CD8-positive, alpha-beta memory T cell (primary cell): ENCODE measurements around the gene RTN3. TPM values are rescaled to one million over a fixed set of nuclear protein-coding genes. Genes with fewer than 3 reads are reported as not detected.
"Not testable (repeated sequence)": the region's sequence is repeated elsewhere in the genome, so short reads cannot be mapped to it uniquely, and the experiment has no call there.

Source experiments
- CTCF ChIA-PET: fragments of 350-600 bp; sonication (Branson Sonifier 250); formaldehyde crosslinking; loops from one replicate; lab custom pipeline; 2021; ENCODE audit warnings: antibody characterized with exemption; lab: Charles Lee
- POLR2A ChIA-PET: fragments of 350-600 bp; sonication (Branson Sonifier 250); formaldehyde crosslinking; loops from one replicate; lab custom pipeline; 2021; ENCODE audit warnings: antibody characterized with exemption; lab: Charles Lee
- DNase-seq, 5 donors: peaks; one replicate each; pipeline versions ENCODE4 v3.0.0 to v3.0.0-alpha.2; 2020 to 2022; ENCODE audit warnings: mixed read lengths in 1 of 5
- H3K27ac ChIP-seq: one replicate; pipeline ENCODE4 v1.7.0; 2013; ENCODE audit warnings: low read depth, mild to moderate bottlenecking, low read length, moderate library complexity
- H3K27me3 ChIP-seq: 2 replicates; pipeline ENCODE4 v1.7.0; 2013; ENCODE audit warnings: low read length, mild to moderate bottlenecking; ENCODE audit not compliant: insufficient read depth, poor library complexity, severe bottlenecking
- H3K36me3 ChIP-seq: 2 replicates; pipeline ENCODE4 v1.7.0; 2013; ENCODE audit warnings: mild to moderate bottlenecking, low read length, moderate library complexity; ENCODE audit not compliant: insufficient read depth
- H3K4me1 ChIP-seq: 2 replicates; pipeline ENCODE4 v1.7.0; 2013; ENCODE audit warnings: mild to moderate bottlenecking, low read length, moderate library complexity; ENCODE audit not compliant: insufficient read depth
- H3K4me3 ChIP-seq: 2 replicates; pipeline ENCODE4 v1.7.0; 2013; ENCODE audit warnings: mild to moderate bottlenecking, low read length
- H3K9me3 ChIP-seq: 2 replicates; pipeline ENCODE4 v1.7.0; 2013; ENCODE audit warnings: mild to moderate bottlenecking, low read length
- H3K27ac Mint-ChIP-seq, 8 donors: one replicate each; pipeline ENCODE4 v1.8.0; 2020 to 2021; ENCODE audit warnings: mixed read lengths in 8 of 8, mild to moderate bottlenecking in 6 of 8, inconsistent platforms in 3 of 8, moderate library complexity in 3 of 8
- H3K27me3 Mint-ChIP-seq, 2 donors: one replicate each; pipeline ENCODE4 v1.8.0; 2020 to 2021; ENCODE audit warnings: mixed read lengths in 2 of 2, mild to moderate bottlenecking in 1 of 2, moderate library complexity in 1 of 2
- H3K36me3 Mint-ChIP-seq, 3 donors: one replicate each; pipeline ENCODE4 v1.8.0; 2020 to 2021; ENCODE audit warnings: mixed read lengths in 3 of 3, inconsistent platforms in 1 of 3, mild to moderate bottlenecking in 1 of 3
- H3K4me1 Mint-ChIP-seq, 3 donors: one replicate each; pipeline ENCODE4 v1.8.0; 2020 to 2021; ENCODE audit warnings: mixed read lengths in 3 of 3, inconsistent platforms in 1 of 3, mild to moderate bottlenecking in 1 of 3
- H3K4me3 Mint-ChIP-seq, 7 donors: one replicate each; pipeline ENCODE4 v1.8.0; 2020 to 2021; ENCODE audit warnings: mixed read lengths in 7 of 7, mild to moderate bottlenecking in 6 of 7, moderate library complexity in 4 of 7, inconsistent platforms in 2 of 7
- H3K9me3 Mint-ChIP-seq, 5 donors: one replicate each; pipeline ENCODE4 v1.8.0; 2020 to 2022; ENCODE audit warnings: mixed read lengths in 5 of 5, mild to moderate bottlenecking in 3 of 5, moderate library complexity in 2 of 5, inconsistent platforms in 1 of 5
- polyA plus RNA-seq: library from polyadenylated mRNA; unstranded; fragments of 300-500 nt; fragmentation: Illumina TruSeq; gene quantifications from one replicate; pipeline ENCODE4 v1.2.3, GENCODE V29; 2021
- total RNA-seq, 2 experiments: library from RNA; stranded (reverse); gene quantifications; one replicate each; pipeline ENCODE4 v1.2.3, GENCODE V29; 2021

RTN3 gene
- total and polyA plus RNA-seq, 3 experiments from 2014 or later = 46.5 to 48.5 (median 48.4) TPM

DNA sequence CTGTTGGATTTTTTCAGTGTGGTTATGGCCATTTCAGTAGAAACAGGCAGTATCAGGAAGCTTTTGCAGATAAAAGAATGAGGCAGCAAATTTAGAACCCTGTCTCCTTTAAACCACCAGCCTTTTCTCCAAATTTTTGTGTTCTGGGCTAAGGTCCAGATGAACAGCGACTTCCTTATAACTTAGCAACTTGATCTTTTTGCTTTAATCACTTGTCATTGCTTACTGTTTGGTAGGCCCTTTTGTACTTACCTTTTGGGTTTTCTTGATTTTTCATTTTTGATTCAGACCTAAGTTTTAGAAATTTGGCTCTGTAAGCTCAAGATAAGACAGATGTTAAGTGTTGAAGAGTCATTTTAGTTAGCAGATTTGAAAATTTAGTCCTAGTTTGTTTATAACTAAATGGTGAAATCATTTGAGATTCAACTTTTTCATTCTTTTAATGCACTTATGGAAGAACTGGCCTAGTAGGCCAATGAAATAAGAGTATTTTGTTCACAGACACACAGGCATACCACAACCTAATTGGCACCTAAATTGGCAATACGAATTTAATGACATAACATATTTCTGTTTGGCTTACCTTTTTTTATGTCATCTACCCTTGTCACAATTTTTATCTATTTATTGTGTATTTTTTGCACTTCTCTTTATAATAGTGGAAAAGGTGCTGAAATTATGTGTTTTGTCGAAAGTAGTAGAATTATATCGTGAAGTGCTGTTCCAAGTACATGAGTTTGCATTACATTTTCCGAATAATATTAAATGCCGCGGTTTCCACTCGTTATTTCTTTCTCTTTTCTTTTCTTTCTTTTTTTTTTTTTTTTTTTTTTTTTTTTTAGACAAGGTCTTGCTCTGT lies 2.1 kb downstream of the RTN3 start:
- ChIA-PET POLR2A (interaction anchor here (2.5 kb wide), 1 partner anchor 13 kb away, joined by 19 read pairs; the partner anchor contains the start of gene ATL3), CTCF (interaction anchor here (0.9 to 1.4 kb wide), 3 partner anchors 18 to 204 kb away, joined by 3 to 4 read pairs (median 3); no protein-coding TSS in a partner anchor)
- peak overlapping the region in 2 of 8 donors; percentile 61 to 69 for H3K27ac Mint-ChIP-seq
- H3K27me3 Mint-ChIP-seq = no peaks in the 10 kb centered on the region
- Histone ChIP-seq H3K27ac (peak overlapping the region; percentile 82), H3K27me3 (no peaks in the 10 kb centered on the region), H3K36me3 (no peaks in the 10 kb centered on the region), H3K4me3 (no peak overlapping the region), H3K4me1 (peaks cover 17% of the 10 kb centered on the region), H3K9me3 (no peaks in the 10 kb centered on the region)
- H3K36me3 Mint-ChIP-seq = peaks cover 0 to 6% (median 0%) of the 10 kb centered on the region in 3 donors
- H3K4me1 Mint-ChIP-seq = peaks cover 29 to 41% (median 34%) of the 10 kb centered on the region in 3 donors
- no peak for DNase-seq
- H3K4me3 Mint-ChIP-seq = peak overlapping the region in 6 of 7 donors; percentile 48 to 96 (median 92)
- H3K9me3 Mint-ChIP-seq = no peaks in the 10 kb centered on the region

- H3K4me3 ChIP-seq, H3K4me3 Mint-ChIP-seq, POLR2A ChIA-PET, CTCF ChIA-PET, H3K9me3 ChIP-seq, H3K27me3 Mint-ChIP-seq, H3K9me3 Mint-ChIP-seq, H3K27ac Mint-ChIP-seq, H3K27ac ChIP-seq, H3K36me3 ChIP-seq, DNase-seq, H3K36me3 Mint-ChIP-seq, H3K27me3 ChIP-seq: not testable (repeated sequence)
- H3K4me1 Mint-ChIP-seq = peaks cover 29 to 54% (median 44%) of the 10 kb centered on the region in 3 donors
- H3K4me1 ChIP-seq = peaks cover 17% of the 10 kb centered on the region
Measured at GRCh38 chr11:63685158-63685721, 3.9 kb downstream of the RTN3 start.

DNA sequence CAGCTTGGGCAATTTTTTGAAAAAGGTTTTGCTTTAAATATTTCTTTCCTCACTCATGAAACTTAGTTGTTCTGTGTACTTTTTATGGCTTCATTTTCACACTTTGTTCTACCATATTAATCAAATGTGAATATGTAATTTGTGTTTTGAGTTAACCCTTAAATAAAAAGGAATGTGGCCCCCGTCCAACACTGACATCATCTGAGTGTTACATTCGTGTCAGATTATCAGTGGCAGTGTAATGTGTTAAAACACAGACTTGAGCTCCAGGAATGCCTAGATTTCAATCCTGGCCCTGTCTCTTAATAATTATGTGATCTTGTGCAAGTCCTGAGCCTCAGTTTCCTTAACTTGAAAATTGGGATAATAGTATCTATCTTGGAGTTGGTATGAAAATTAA lies 5.6 kb downstream of the RTN3 start:
- no peaks in the 10 kb centered on the region for H3K27me3 Mint-ChIP-seq
- POLR2A ChIA-PET = no interaction called here
- H3K4me3 ChIP-seq = no peak overlapping the region
- H3K36me3 ChIP-seq = no peaks in the 10 kb centered on the region
- no peak for DNase-seq
- no peak overlapping the region for H3K27ac ChIP-seq
- H3K4me3 Mint-ChIP-seq = peak overlapping the region in 1 of 7 donors; percentile 40
- H3K4me1 ChIP-seq = peaks cover 11% of the 10 kb centered on the region
- CTCF ChIA-PET = interaction anchor here (0.9 kb wide), 1 partner anchor 21 kb away, joined by 3 read pairs; no protein-coding TSS in a partner anchor
- no peaks in the 10 kb centered on the region for H3K27me3 ChIP-seq
- H3K36me3 Mint-ChIP-seq = peaks cover 0 to 1% (median 0%) of the 10 kb centered on the region in 3 donors
- peaks cover 19 to 46% (median 34%) of the 10 kb centered on the region in 3 donors for H3K4me1 Mint-ChIP-seq
- no peak overlapping the region for H3K27ac Mint-ChIP-seq
- H3K9me3 ChIP-seq = no peaks in the 10 kb centered on the region
- H3K9me3 Mint-ChIP-seq = no peaks in the 10 kb centered on the region

GRCh38 chr11:63687845-63688244 lies 6.5 kb downstream of the RTN3 start:
- peaks cover 2% of the 10 kb centered on the region for H3K4me1 ChIP-seq
- H3K36me3 Mint-ChIP-seq = no peaks in the 10 kb centered on the region

DNA sequence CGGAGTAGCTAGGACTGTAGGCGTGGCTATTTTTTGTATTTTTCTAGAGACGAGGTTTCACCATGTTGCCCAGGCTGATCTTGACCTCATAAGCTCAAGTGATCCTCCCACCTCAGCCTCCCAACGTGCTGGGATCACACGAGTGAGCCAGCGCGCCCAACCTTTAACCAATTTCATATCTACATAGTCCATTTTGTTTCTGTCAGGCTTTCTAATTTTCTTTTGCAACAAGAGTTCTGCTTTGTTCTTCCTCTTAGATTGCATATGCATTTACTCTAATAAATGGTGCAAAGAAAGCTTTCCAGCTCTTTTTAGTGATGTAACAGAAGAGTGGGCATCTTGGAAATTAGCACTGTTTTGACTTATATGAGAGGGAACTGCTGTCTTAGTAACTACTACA lies 13.3 kb downstream of the RTN3 start:
- H3K27me3 Mint-ChIP-seq = no peaks in the 10 kb centered on the region
- ChIA-PET POLR2A (no interaction called here), CTCF (interaction anchor here (1.0 kb wide), 1 partner anchor 11 kb away, joined by 4 read pairs; no protein-coding TSS in a partner anchor)

More at GRCh38 chr11:63687845-63688244, 6.5 kb downstream of the RTN3 start:
- ChIA-PET CTCF (no interaction called here), POLR2A (no interaction called here)
- Mint-ChIP-seq H3K27me3 (no peaks in the 10 kb centered on the region), H3K4me1 (peaks cover 11 to 37% (median 25%) of the 10 kb centered on the region in 3 donors), H3K9me3 (no peaks in the 10 kb centered on the region), H3K4me3 (no peak overlapping the region), H3K27ac (no peak overlapping the region)
- no peaks in the 10 kb centered on the region for H3K27me3 ChIP-seq
- no peaks in the 10 kb centered on the region for H3K36me3 ChIP-seq
- no peak overlapping the region for H3K4me3 ChIP-seq
- no peak overlapping the region for H3K27ac ChIP-seq
- H3K9me3 ChIP-seq = no peaks in the 10 kb centered on the region
- DNase-seq = no peak

DNA sequence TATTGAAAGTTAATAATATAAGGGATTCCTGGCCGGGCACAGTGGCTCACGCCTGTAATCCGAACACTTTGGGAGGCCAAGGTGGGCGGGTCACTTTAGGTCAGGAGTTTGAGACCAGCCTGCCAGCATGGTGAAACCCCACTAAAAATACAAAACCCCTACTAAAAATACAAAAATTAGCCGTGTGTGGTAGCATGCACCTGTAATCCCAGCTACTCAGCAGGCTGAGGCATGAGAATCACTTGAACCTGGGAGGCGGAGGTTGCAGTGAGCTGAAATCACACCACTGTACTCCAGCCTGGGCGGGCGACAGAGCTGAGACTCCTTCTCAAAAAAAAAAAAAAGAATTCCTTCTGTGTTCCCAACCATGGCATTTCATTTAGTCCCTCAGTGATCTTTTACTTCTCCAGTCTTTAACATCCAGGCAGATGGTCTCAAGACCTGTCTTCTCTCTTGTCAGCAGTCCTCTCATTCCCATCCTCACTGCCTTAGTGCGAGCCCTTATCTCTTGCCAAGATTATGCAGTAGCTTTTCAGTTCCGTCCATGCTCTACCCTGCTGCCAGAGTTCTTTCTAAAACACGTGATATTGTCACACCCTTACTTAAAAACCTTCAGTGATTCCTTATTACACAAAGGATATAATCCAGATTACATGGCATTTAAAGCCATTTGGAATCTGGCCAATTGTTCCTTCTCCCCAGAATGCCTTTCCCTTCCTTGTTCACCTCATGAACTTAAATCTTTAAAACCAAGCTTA lies 17.9 kb downstream of the RTN3 start:
- Histone ChIP-seq H3K36me3 (no peaks in the 10 kb centered on the region), H3K4me1 (peaks cover 3% of the 10 kb centered on the region), H3K4me3 (no peak overlapping the region), H3K27me3 (no peaks in the 10 kb centered on the region), H3K27ac (no peak overlapping the region), H3K9me3 (no peaks in the 10 kb centered on the region)
- Mint-ChIP-seq H3K4me3 (no peak overlapping the region), H3K36me3 (peaks cover 0 to 13% (median 11%) of the 10 kb centered on the region in 3 donors), H3K27ac (peak overlapping the region in 1 of 8 donors; percentile 11), H3K27me3 (no peaks in the 10 kb centered on the region), H3K9me3 (no peaks in the 10 kb centered on the region), H3K4me1 (peaks cover 17 to 25% (median 19%) of the 10 kb centered on the region in 3 donors)
- ChIA-PET CTCF (interaction anchor here (1.0 to 2.0 kb wide), 2 partner anchors 13 to 39 kb away, joined by 3 to 4 read pairs; no protein-coding TSS in a partner anchor), POLR2A (no interaction called here)
- no peak for DNase-seq

More for the DNA sequence above, 13.3 kb downstream of the RTN3 start:
- Mint-ChIP-seq H3K27ac (no peak overlapping the region), H3K4me3 (no peak overlapping the region), H3K9me3 (no peaks in the 10 kb centered on the region), H3K36me3 (peaks cover 0 to 9% (median 7%) of the 10 kb centered on the region in 3 donors), H3K4me1 (peaks cover 15 to 20% (median 16%) of the 10 kb centered on the region in 3 donors)
- no peak overlapping the region for H3K27ac ChIP-seq
- H3K36me3 ChIP-seq = no peaks in the 10 kb centered on the region
- DNase-seq = no peak
- H3K9me3 ChIP-seq = no peaks in the 10 kb centered on the region
- H3K4me3 ChIP-seq = no peak overlapping the region
- H3K27me3 ChIP-seq = no peaks in the 10 kb centered on the region
- no peaks in the 10 kb centered on the region for H3K4me1 ChIP-seq

DNA sequence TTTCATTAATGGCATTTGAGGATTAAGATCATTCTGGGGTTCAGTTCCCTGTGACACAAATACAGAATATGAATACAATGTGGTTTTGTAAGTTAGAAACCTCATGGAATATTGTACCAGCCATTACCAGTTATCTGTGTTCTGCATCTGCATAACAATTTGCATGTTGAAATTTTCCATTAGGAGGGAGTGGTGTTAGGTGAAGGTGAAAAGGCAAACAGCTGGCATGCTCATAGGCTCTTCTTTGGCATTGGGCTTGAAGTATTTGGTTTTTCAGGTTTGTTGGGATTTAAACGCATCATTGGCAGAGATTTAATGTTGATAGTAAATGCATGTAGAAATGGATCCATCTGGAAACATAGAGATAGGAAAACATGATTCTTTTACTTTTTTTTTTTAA lies 18.6 kb downstream of the RTN3 start:
- H3K36me3 ChIP-seq = no peaks in the 10 kb centered on the region
- no peak overlapping the region for H3K27ac Mint-ChIP-seq
- H3K27me3 ChIP-seq = no peaks in the 10 kb centered on the region
- no peak overlapping the region for H3K27ac ChIP-seq
- ChIA-PET POLR2A (no interaction called here), CTCF (interaction anchor here (1.0 to 1.5 kb wide), 2 partner anchors 12 to 37 kb away, joined by 3 read pairs; no protein-coding TSS in a partner anchor)
- H3K4me1 ChIP-seq = peaks cover 3% of the 10 kb centered on the region
- H3K9me3 Mint-ChIP-seq = no peaks in the 10 kb centered on the region
- H3K4me3 ChIP-seq = no peak overlapping the region
- peaks cover 0 to 13% (median 13%) of the 10 kb centered on the region in 3 donors for H3K36me3 Mint-ChIP-seq
- H3K4me1 Mint-ChIP-seq = peaks cover 19 to 25% (median 19%) of the 10 kb centered on the region in 3 donors
- DNase-seq = no peak
- H3K9me3 ChIP-seq = no peaks in the 10 kb centered on the region
- no peaks in the 10 kb centered on the region for H3K27me3 Mint-ChIP-seq
- H3K4me3 Mint-ChIP-seq = no peak overlapping the region
